Choroid plexus epithelial cell (primary cell): ENCODE results near the gene C13orf42.

Source experiments
- DNase-seq: peaks from one replicate; pipeline ENCODE4 v3.0.0-alpha.2; 2010; ENCODE audit warnings: low read depth
- H3K4me3 ChIP-seq: 2 replicates; pipeline ENCODE4 v1.5.1; 2011; ENCODE audit warnings: low read depth, mild to moderate bottlenecking, control low read depth, low read length, moderate library complexity
- CTCF ChIP-seq: conservative IDR thresholded peaks from 2 replicates; pipeline ENCODE4 v1.5.1; 2011; ENCODE audit warnings: low read depth, mild to moderate bottlenecking, control low read depth, inconsistent platforms, low read length, moderate library complexity

The C13orf42 gene

GRCh38 chr13:51147732-51148131 is 36.7 kb upstream of the C13orf42 start:
- no peak for TF ChIP-seq CTCF
- no peak overlapping the region for H3K4me3 ChIP-seq
- no peak for DNase-seq

- no peak overlapping the region for H3K4me3 ChIP-seq
- no peak for TF ChIP-seq CTCF
- DNase-seq, result no peak
These were observed 35.6 kb upstream of the C13orf42 start for GRCh38 chr13:51146667-51147066.

- TF ChIP-seq CTCF, result no peak
These were observed 26.2 kb upstream of the C13orf42 start for GRCh38 chr13:51137250-51137649.

GRCh38 chr13:51136276-51136980 is 25.4 kb upstream of the C13orf42 start:
- TF ChIP-seq CTCF, result no peak
- no peak overlapping the region for H3K4me3 ChIP-seq
- DNase-seq, result no peak

More at GRCh38 chr13:51137250-51137649, 26.2 kb upstream of the C13orf42 start:
- DNase-seq, result no peak
- H3K4me3 ChIP-seq, result no peak overlapping the region

- no peak overlapping the region for H3K4me3 ChIP-seq
- no peak for DNase-seq
- TF ChIP-seq CTCF, result no peak
These were observed 23.8 kb upstream of the C13orf42 start for GRCh38 chr13:51134763-51135365.

- H3K4me3 ChIP-seq, result no peak overlapping the region
- TF ChIP-seq CTCF, result no peak
- DNase-seq, result no peak
These were observed 19.3 kb upstream of the C13orf42 start for GRCh38 chr13:51130348-51130747.
